ENCODE measurements around the gene CNTNAP2. TPM values are rescaled to one million over a fixed set of nuclear protein-coding genes. Genes with fewer than 3 reads are reported as not detected.

Gene CNTNAP2
- total RNA-seq, 2 experiments from 2014 or later: 0.19 to 0.22 TPM

DNA sequence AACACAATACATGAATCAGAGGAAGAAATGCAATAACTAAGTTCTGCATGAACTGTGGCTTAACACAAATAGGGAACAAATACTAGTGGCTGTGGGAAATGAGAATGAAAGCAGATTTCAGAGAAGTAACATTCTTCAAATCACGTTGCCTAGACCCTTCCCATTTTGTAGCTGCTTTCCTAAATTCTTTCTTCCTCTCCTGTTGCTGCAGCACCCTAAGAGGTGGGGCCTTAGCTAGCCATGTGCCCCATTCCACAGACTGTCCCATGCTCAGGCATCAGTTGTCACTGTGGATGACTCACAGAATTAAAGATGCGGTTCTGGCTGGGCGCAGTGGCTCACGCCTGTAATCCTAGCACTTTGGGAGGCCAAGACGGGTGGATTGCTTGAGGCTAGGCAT is 1769.3 kb downstream of the CNTNAP2 start:
- Mint-ChIP-seq H3K4me1 (no peaks in the 10 kb centered on the region), H3K36me3 (no peaks in the 10 kb centered on the region), H3K27me3 (no peaks in the 10 kb centered on the region), H3K4me3 (no peak overlapping the region), H3K9me3 (no peaks in the 10 kb centered on the region), H3K27ac (no peak overlapping the region)
- no peak for DNase-seq

- Mint-ChIP-seq H3K27ac (no peak overlapping the region), H3K9me3 (no peaks in the 10 kb centered on the region), H3K4me1 (no peaks in the 10 kb centered on the region), H3K4me3 (no peak overlapping the region), H3K27me3 (no peaks in the 10 kb centered on the region), H3K36me3 (no peaks in the 10 kb centered on the region)
- no peak for DNase-seq
Observed at GRCh38 chr7:147894271-147894670, 1777.7 kb downstream of the CNTNAP2 start.

- H3K9me3 Mint-ChIP-seq: no peaks in the 10 kb centered on the region
- no peak overlapping the region for H3K4me3 Mint-ChIP-seq
- H3K36me3 Mint-ChIP-seq: no peaks in the 10 kb centered on the region
- peak overlapping the region; percentile 44 for H3K27ac Mint-ChIP-seq
- H3K4me1 Mint-ChIP-seq: no peaks in the 10 kb centered on the region
- DNase-seq: no peak
- no peaks in the 10 kb centered on the region for H3K27me3 Mint-ChIP-seq
Observed at GRCh38 chr7:147896121-147896520, 1779.5 kb downstream of the CNTNAP2 start.

GRCh38 chr7:147903536-147904218 is 1787.1 kb downstream of the CNTNAP2 start:
- H3K4me1 Mint-ChIP-seq: no peaks in the 10 kb centered on the region
- H3K27ac Mint-ChIP-seq: no peak overlapping the region
- no peaks in the 10 kb centered on the region for H3K36me3 Mint-ChIP-seq
- no peak overlapping the region for H3K4me3 Mint-ChIP-seq
- DNase-seq: no peak
- H3K9me3 Mint-ChIP-seq: no peaks in the 10 kb centered on the region
- peaks cover 8% of the 10 kb centered on the region for H3K27me3 Mint-ChIP-seq

GRCh38 chr7:147904219-147904576 is 1787.6 kb downstream of the CNTNAP2 start:
- Mint-ChIP-seq H3K36me3 (no peaks in the 10 kb centered on the region), H3K27me3 (peaks cover 8% of the 10 kb centered on the region), H3K27ac (no peak overlapping the region), H3K9me3 (no peaks in the 10 kb centered on the region), H3K4me1 (no peaks in the 10 kb centered on the region), H3K4me3 (no peak overlapping the region)
- DNase-seq: no peak

- DNase-seq: no peak
- Mint-ChIP-seq H3K4me1 (no peaks in the 10 kb centered on the region), H3K9me3 (no peaks in the 10 kb centered on the region), H3K27me3 (peaks cover 3% of the 10 kb centered on the region), H3K4me3 (no peak overlapping the region), H3K27ac (no peak overlapping the region), H3K36me3 (no peaks in the 10 kb centered on the region)
Observed at GRCh38 chr7:147909431-147910148, 1793.0 kb downstream of the CNTNAP2 start.

DNA sequence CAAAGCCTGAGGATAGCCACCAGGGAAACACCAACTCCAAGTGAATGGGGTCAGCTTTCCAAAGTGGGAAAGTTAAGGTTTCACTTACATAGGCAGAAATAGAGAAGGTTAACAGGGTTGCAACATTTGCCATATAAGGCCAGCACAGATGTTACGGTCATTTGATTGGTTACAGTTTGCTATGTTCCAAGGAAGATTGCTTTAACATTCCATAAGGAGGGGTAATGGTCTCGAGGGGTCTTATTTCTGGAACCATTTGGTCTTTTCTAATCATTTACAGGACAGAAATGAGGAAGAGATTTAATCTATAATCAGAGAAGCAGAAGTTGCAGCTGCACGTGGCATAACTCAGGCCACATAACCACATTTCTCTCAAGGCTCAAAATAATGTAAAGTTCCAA is 1794.6 kb downstream of the CNTNAP2 start:
- no peak for DNase-seq
- H3K4me1 Mint-ChIP-seq: no peaks in the 10 kb centered on the region
- no peak overlapping the region for H3K4me3 Mint-ChIP-seq
- H3K9me3 Mint-ChIP-seq: no peaks in the 10 kb centered on the region
- H3K27ac Mint-ChIP-seq: no peak overlapping the region
- H3K27me3 Mint-ChIP-seq: peaks cover 3% of the 10 kb centered on the region
- H3K36me3 Mint-ChIP-seq: no peaks in the 10 kb centered on the region

GRCh38 chr7:147912291-147912690 is 1795.7 kb downstream of the CNTNAP2 start:
- no peaks in the 10 kb centered on the region for H3K36me3 Mint-ChIP-seq
- H3K9me3 Mint-ChIP-seq: no peaks in the 10 kb centered on the region
- H3K27me3 Mint-ChIP-seq: peaks cover 3% of the 10 kb centered on the region
- no peak overlapping the region for H3K4me3 Mint-ChIP-seq
- H3K4me1 Mint-ChIP-seq: no peaks in the 10 kb centered on the region
- DNase-seq: no peak
- H3K27ac Mint-ChIP-seq: no peak overlapping the region

DNA sequence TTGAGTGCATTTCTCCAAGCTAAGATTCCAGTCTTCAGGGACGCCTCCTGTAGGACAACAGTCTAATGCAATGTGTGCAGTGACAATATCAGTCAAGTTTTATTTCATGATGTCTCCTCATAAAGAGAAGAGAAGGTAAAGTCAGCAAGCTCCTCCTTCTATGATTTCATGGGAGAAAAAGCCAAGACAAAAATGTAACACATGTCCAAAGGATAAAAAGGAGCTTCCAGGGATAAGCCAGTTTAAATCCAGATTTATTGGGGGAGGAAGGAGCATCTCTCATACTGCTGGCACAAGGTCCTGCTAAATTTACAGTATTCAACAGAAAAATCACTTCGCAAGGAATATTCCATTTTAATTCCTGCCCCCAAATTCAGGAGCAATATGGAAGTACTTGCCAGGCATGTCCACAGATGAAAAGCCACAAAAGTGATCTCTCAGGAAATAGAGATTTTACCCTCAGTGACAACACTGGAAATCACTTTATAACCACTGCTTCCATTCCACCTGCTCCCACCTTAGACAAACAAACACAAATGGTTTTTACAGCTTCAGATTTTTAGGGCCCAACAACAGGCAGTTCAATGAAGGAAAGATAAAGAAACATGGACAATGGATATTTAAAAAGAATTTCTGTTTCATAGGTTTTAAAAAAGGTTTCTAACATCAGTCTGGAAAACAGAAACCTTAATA is 1796.5 kb downstream of the CNTNAP2 start:
- no peaks in the 10 kb centered on the region for H3K9me3 Mint-ChIP-seq
- H3K4me1 Mint-ChIP-seq: no peaks in the 10 kb centered on the region
- peaks cover 3% of the 10 kb centered on the region for H3K27me3 Mint-ChIP-seq
- no peak overlapping the region for H3K27ac Mint-ChIP-seq
- no peaks in the 10 kb centered on the region for H3K36me3 Mint-ChIP-seq
- DNase-seq: no peak
- H3K4me3 Mint-ChIP-seq: no peak overlapping the region

GRCh38 chr7:147915781-147916180 is 1799.2 kb downstream of the CNTNAP2 start:
- DNase-seq: no peak
- Mint-ChIP-seq H3K27ac (no peak overlapping the region), H3K36me3 (no peaks in the 10 kb centered on the region), H3K9me3 (no peaks in the 10 kb centered on the region), H3K4me3 (no peak overlapping the region), H3K27me3 (no peaks in the 10 kb centered on the region), H3K4me1 (no peaks in the 10 kb centered on the region)

GRCh38 chr7:147916573-147916972 is 1800.0 kb downstream of the CNTNAP2 start:
- H3K9me3 Mint-ChIP-seq: no peaks in the 10 kb centered on the region
- no peaks in the 10 kb centered on the region for H3K36me3 Mint-ChIP-seq
- H3K4me1 Mint-ChIP-seq: no peaks in the 10 kb centered on the region
- H3K27ac Mint-ChIP-seq: no peak overlapping the region
- H3K27me3 Mint-ChIP-seq: no peaks in the 10 kb centered on the region
- no peak overlapping the region for H3K4me3 Mint-ChIP-seq
- no peak for DNase-seq

GRCh38 chr7:147923841-147924240 is 1807.2 kb downstream of the CNTNAP2 start:
- H3K36me3 Mint-ChIP-seq: no peaks in the 10 kb centered on the region
- H3K4me1 Mint-ChIP-seq: no peaks in the 10 kb centered on the region
- no peak for DNase-seq
- H3K4me3 Mint-ChIP-seq: no peak overlapping the region
- no peaks in the 10 kb centered on the region for H3K27me3 Mint-ChIP-seq
- no peak overlapping the region for H3K27ac Mint-ChIP-seq
- no peaks in the 10 kb centered on the region for H3K9me3 Mint-ChIP-seq

GRCh38 chr7:147937428-147937827 is 1820.8 kb downstream of the CNTNAP2 start:
- Mint-ChIP-seq H3K27ac (no peak overlapping the region), H3K4me3 (no peak overlapping the region), H3K9me3 (peaks cover under 1% of the 10 kb centered on the region), H3K36me3 (no peaks in the 10 kb centered on the region), H3K4me1 (no peaks in the 10 kb centered on the region), H3K27me3 (no peaks in the 10 kb centered on the region)
- DNase-seq: no peak

DNA sequence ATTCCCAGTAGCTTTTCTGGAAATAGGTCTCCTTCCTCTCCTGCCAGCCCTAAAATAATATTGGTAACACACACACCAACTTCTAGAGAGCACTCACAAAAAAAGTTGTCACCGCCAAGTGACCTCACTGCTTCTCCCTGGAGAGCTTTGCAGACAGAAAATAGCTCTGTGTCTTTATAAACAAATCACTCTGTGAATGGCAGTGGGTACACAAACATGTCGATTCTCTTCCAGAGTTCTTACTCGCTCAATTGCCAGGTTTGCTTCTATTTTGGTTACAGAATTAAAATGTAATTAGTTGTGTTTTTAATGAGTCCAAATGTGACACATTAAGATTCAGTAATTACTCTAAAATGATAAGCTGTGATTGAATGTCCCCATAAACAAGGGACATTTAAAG is 1824.8 kb downstream of the CNTNAP2 start:
- H3K9me3 Mint-ChIP-seq: no peaks in the 10 kb centered on the region
- H3K27ac Mint-ChIP-seq: no peak overlapping the region
- H3K4me1 Mint-ChIP-seq: no peaks in the 10 kb centered on the region
- no peaks in the 10 kb centered on the region for H3K36me3 Mint-ChIP-seq
- H3K4me3 Mint-ChIP-seq: no peak overlapping the region
- DNase-seq: no peak
- no peaks in the 10 kb centered on the region for H3K27me3 Mint-ChIP-seq

GRCh38 chr7:147944321-147944720 is 1827.7 kb downstream of the CNTNAP2 start:
- no peak for DNase-seq
- Mint-ChIP-seq H3K27me3 (no peaks in the 10 kb centered on the region), H3K36me3 (no peaks in the 10 kb centered on the region), H3K4me1 (no peaks in the 10 kb centered on the region), H3K9me3 (no peaks in the 10 kb centered on the region), H3K4me3 (no peak overlapping the region), H3K27ac (no peak overlapping the region)

All from activated naive CD8-positive, alpha-beta T cell treated with anti-CD3 and anti-CD28 coated beads for 36 hours (primary cell).